Chondrocyte (in vitro differentiated cells): Measurements from ENCODE around the gene DYNC1I1. TPM values are rescaled to one million over a fixed set of nuclear protein-coding genes. Genes with fewer than 3 reads are reported as not detected.

Experiments used
- DNase-seq: peaks from one replicate; pipeline ENCODE4 v3.0.0; 2021; ENCODE audit warnings: mixed read lengths, low spot score
- H3K27ac Mint-ChIP-seq: one replicate; pipeline ENCODE4 v1.8.0; 2021; ENCODE audit warnings: mild to moderate bottlenecking, moderate library complexity, mixed read lengths; ENCODE audit not compliant: unreplicated experiment
- H3K27me3 Mint-ChIP-seq: 2 replicates; pipeline ENCODE4 v1.8.0; 2021; ENCODE audit warnings: low read depth, mixed read lengths
- H3K36me3 Mint-ChIP-seq: 2 replicates; pipeline ENCODE4 v1.8.0; 2021; ENCODE audit warnings: low read depth, mixed read lengths
- H3K4me1 Mint-ChIP-seq: 2 replicates; pipeline ENCODE4 v1.8.0; 2021; ENCODE audit warnings: low read depth, mild to moderate bottlenecking, mixed read lengths
- H3K4me3 Mint-ChIP-seq: one replicate; pipeline ENCODE4 v1.8.0; 2021; ENCODE audit warnings: mild to moderate bottlenecking, moderate library complexity, mixed read lengths; ENCODE audit not compliant: unreplicated experiment
- H3K9me3 Mint-ChIP-seq: 2 replicates; pipeline ENCODE4 v1.8.0; 2021; ENCODE audit warnings: low read depth, mixed read lengths
- CTCF ChIP-seq: fragments of 200-600 bp; sonication (generic); IDR thresholded peaks from 2 replicates; pipeline ENCODE4 v1.5.0; 2021; ENCODE audit warnings: antibody characterized with exemption, mild to moderate bottlenecking, moderate library complexity
- total RNA-seq: library from RNA; stranded (reverse); gene quantifications from 3 replicates; pipeline ENCODE4 v1.2.1, GENCODE V29; 2021

The DYNC1I1 gene
- total RNA-seq, 1 donor from 2014 or later = 17.4 TPM

GRCh38 chr7:95800787-95801186, 28.4 kb downstream of the DYNC1I1 start:
- Mint-ChIP-seq H3K4me3 (no peak overlapping the region), H3K27ac (no peak overlapping the region), H3K27me3 (no peaks in the 10 kb centered on the region), H3K4me1 (peaks cover 89% of the 10 kb centered on the region), H3K36me3 (no peaks in the 10 kb centered on the region), H3K9me3 (no peaks in the 10 kb centered on the region)
- TF ChIP-seq CTCF = no peak
- no peak for DNase-seq

- H3K36me3 Mint-ChIP-seq = peaks cover 12% of the 10 kb centered on the region
- no peaks in the 10 kb centered on the region for H3K9me3 Mint-ChIP-seq
- H3K27me3 Mint-ChIP-seq = no peaks in the 10 kb centered on the region
- no peak overlapping the region for H3K4me3 Mint-ChIP-seq
- no peak for DNase-seq
- TF ChIP-seq CTCF = no peak
- H3K27ac Mint-ChIP-seq = peak overlapping the region; percentile 49
- peaks cover 75% of the 10 kb centered on the region for H3K4me1 Mint-ChIP-seq
Measured at GRCh38 chr7:95802270-95802669, 29.9 kb downstream of the DYNC1I1 start.

- DNase-seq = no peak
- Mint-ChIP-seq H3K27ac (peak overlapping the region; percentile 72), H3K4me3 (peak overlapping the region; percentile 23), H3K4me1 (peaks cover 72% of the 10 kb centered on the region), H3K27me3 (no peaks in the 10 kb centered on the region), H3K9me3 (no peaks in the 10 kb centered on the region), H3K36me3 (peaks cover 17% of the 10 kb centered on the region)
- no peak for TF ChIP-seq CTCF
Measured at GRCh38 chr7:95804052-95804451, 31.7 kb downstream of the DYNC1I1 start.

GRCh38 chr7:95805909-95806308, 33.6 kb downstream of the DYNC1I1 start:
- no peak overlapping the region for H3K27ac Mint-ChIP-seq
- H3K4me3 Mint-ChIP-seq = no peak overlapping the region
- no peaks in the 10 kb centered on the region for H3K9me3 Mint-ChIP-seq
- peaks cover 72% of the 10 kb centered on the region for H3K4me1 Mint-ChIP-seq
- H3K27me3 Mint-ChIP-seq = no peaks in the 10 kb centered on the region
- no peak for TF ChIP-seq CTCF
- peaks cover 17% of the 10 kb centered on the region for H3K36me3 Mint-ChIP-seq
- no peak for DNase-seq

GRCh38 chr7:95808396-95808795, 36.0 kb downstream of the DYNC1I1 start:
- Mint-ChIP-seq H3K36me3 (peaks cover 21% of the 10 kb centered on the region), H3K4me3 (no peak overlapping the region), H3K9me3 (no peaks in the 10 kb centered on the region), H3K4me1 (peaks cover 54% of the 10 kb centered on the region), H3K27ac (no peak overlapping the region), H3K27me3 (no peaks in the 10 kb centered on the region)
- TF ChIP-seq CTCF = no peak
- no peak for DNase-seq
